ENCODE results near the gene NCAM1.

NCAM1 gene

DNA sequence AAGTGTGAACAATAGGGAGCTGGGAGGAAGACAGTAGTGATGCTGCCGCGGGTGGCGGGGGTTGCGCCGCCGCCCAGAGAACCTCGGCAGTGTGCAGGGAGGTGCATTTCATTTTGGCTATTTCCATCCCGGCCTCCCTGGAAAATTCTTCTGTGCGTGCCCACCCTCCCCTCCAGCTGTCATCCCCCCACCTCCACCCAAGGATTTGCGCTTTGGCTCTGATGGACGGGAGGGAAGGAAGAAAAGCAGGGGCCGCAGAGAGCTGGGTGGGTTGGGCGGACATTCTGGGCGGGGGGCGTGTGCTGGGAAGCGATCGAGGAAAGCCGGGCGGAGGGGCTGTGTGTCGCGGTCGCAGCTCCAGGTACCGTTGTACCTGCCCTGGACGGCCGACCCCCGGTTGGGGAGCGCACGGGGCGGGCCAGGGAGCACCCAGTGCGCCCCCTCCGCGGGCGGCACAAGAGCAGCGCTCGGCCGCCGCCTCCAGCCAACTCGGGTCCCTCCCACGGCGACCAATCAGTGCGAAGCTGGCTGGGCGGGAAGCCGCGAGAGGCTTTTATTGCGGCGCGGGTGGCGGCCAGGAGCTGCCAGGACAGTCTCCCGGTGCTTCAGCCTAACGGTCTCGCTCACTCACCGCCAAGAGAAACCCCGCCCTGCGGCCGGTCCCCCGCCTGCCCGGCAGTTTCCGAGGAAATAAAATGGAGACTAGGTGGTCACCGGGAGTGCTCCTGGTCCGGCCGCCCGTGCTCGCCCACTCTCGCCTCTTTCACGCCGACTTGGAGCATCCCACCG lies 1.6 kb downstream of the NCAM1 start:
- Mint-ChIP-seq H3K4me3 (peak overlapping the region; percentile 85), H3K36me3 (no peaks in the 10 kb centered on the region), H3K27ac (no peak overlapping the region), H3K9me3 (no peaks in the 10 kb centered on the region), H3K4me1 (peaks cover 12% of the 10 kb centered on the region), H3K27me3 (peaks cover 41% of the 10 kb centered on the region)

- no peak overlapping the region for H3K4me3 Mint-ChIP-seq
- no peak overlapping the region for H3K27ac Mint-ChIP-seq
- H3K27me3 Mint-ChIP-seq = peaks cover 36% of the 10 kb centered on the region
- no peaks in the 10 kb centered on the region for H3K36me3 Mint-ChIP-seq
- no peaks in the 10 kb centered on the region for H3K9me3 Mint-ChIP-seq
- H3K4me1 Mint-ChIP-seq = peaks cover 12% of the 10 kb centered on the region
Measured at GRCh38 chr11:112963368-112963955, 2.2 kb downstream of the NCAM1 start.

DNA sequence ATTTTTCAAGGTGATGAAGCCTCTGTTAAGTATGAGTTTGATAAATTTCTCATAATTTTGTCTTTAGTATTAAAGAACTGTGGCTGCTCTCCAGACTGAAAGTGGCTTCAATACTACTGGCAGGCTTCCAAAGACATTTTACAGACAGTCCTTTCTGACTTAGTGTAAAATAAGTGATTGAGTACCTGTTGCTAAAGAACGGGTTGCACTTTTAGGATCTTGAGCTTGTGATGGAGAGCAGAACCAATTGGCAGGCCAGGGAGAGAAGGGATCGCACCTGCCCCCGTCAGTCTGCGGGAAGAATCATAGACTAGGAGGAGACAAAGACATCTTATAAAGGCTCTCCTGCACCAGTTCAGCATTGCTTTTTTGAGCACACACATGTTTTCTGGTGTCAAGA lies 4.4 kb downstream of the NCAM1 start:
- peaks cover 12% of the 10 kb centered on the region for H3K4me1 Mint-ChIP-seq
- H3K27me3 Mint-ChIP-seq = peaks cover 33% of the 10 kb centered on the region
- H3K36me3 Mint-ChIP-seq = no peaks in the 10 kb centered on the region
- H3K27ac Mint-ChIP-seq = no peak overlapping the region
- H3K9me3 Mint-ChIP-seq = no peaks in the 10 kb centered on the region
- H3K4me3 Mint-ChIP-seq = no peak overlapping the region

- no peaks in the 10 kb centered on the region for H3K9me3 Mint-ChIP-seq
Measured at GRCh38 chr11:112966561-112966960, 5.3 kb downstream of the NCAM1 start.

DNA sequence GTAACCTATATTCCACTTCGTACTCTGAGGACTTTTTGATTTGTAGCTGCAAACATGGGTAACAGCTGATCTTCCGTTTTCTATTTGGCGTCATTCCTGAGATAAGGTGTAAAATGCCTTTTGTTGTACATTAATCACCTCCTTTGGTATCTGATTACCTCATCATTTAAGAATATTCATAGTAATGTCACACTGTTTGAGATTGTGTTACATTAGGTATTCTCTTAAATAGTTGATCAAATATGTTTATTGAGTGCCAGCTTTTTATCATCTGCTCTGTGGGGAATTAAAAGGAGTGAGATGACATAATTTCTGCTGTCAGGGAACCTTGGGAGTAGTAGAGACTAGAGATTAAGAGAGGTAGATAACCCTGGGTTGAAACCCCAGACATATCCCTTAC lies 5.9 kb downstream of the NCAM1 start:
- Mint-ChIP-seq H3K9me3 (no peaks in the 10 kb centered on the region), H3K36me3 (no peaks in the 10 kb centered on the region), H3K27me3 (peaks cover 29% of the 10 kb centered on the region), H3K27ac (no peak overlapping the region), H3K4me3 (no peak overlapping the region), H3K4me1 (peaks cover 6% of the 10 kb centered on the region)

More at GRCh38 chr11:112966561-112966960, 5.3 kb downstream of the NCAM1 start:
- Mint-ChIP-seq H3K27ac (no peak overlapping the region), H3K4me1 (peaks cover 8% of the 10 kb centered on the region), H3K4me3 (no peak overlapping the region), H3K27me3 (peaks cover 30% of the 10 kb centered on the region), H3K36me3 (no peaks in the 10 kb centered on the region)

GRCh38 chr11:112968941-112969713 lies 7.9 kb downstream of the NCAM1 start:
- Mint-ChIP-seq H3K9me3 (no peaks in the 10 kb centered on the region), H3K27me3 (peaks cover 23% of the 10 kb centered on the region), H3K36me3 (no peaks in the 10 kb centered on the region), H3K4me1 (no peaks in the 10 kb centered on the region), H3K4me3 (no peak overlapping the region), H3K27ac (no peak overlapping the region)

GRCh38 chr11:112971195-112971594 lies 10.0 kb downstream of the NCAM1 start:
- peaks cover 14% of the 10 kb centered on the region for H3K27me3 Mint-ChIP-seq

GRCh38 chr11:112971827-112972226 lies 10.6 kb downstream of the NCAM1 start:
- Mint-ChIP-seq H3K36me3 (no peaks in the 10 kb centered on the region), H3K4me1 (no peaks in the 10 kb centered on the region), H3K27ac (no peak overlapping the region), H3K27me3 (peaks cover 14% of the 10 kb centered on the region), H3K4me3 (no peak overlapping the region), H3K9me3 (no peaks in the 10 kb centered on the region)

More at GRCh38 chr11:112971195-112971594, 10.0 kb downstream of the NCAM1 start:
- H3K36me3 Mint-ChIP-seq = no peaks in the 10 kb centered on the region
- H3K27ac Mint-ChIP-seq = no peak overlapping the region
- H3K9me3 Mint-ChIP-seq = no peaks in the 10 kb centered on the region
- no peaks in the 10 kb centered on the region for H3K4me1 Mint-ChIP-seq
- no peak overlapping the region for H3K4me3 Mint-ChIP-seq

DNA sequence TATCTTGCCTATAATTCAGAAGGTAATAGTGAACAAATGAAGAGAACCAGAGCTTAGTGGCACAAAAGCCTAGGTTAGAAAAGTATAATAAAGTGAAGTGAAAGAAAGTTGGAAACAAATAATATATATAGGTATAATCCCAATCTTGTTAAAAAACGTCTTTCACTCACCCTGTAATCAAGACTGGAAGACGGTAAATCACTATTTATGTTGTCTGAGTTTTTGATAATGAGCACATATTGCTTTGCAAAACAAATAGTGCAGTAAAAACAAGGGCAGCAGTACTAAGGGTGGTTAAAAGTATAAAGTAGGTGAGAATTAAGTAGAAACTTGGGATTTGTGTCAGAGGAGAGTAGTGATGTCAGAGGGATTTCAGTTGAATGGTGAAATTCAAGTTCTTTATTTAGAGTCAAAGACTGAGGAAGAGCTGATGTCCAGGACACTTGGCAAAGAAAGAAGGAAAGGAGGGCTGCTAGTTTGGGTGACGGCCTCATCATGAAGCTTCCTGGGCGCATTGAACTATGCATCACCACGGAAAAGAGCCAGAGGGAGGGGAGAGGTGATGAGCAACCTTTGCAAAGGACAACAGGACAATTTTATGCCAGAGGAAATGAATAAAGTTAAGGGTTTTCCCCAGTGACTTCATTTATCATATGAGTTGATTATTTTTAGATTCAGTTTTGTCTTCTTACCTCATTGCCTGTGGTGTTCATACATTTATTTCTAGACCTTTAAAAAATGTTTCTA lies 11.4 kb downstream of the NCAM1 start:
- Mint-ChIP-seq H3K4me1 (no peaks in the 10 kb centered on the region), H3K27ac (no peak overlapping the region), H3K9me3 (no peaks in the 10 kb centered on the region), H3K4me3 (no peak overlapping the region), H3K36me3 (no peaks in the 10 kb centered on the region), H3K27me3 (peaks cover 9% of the 10 kb centered on the region)

DNA sequence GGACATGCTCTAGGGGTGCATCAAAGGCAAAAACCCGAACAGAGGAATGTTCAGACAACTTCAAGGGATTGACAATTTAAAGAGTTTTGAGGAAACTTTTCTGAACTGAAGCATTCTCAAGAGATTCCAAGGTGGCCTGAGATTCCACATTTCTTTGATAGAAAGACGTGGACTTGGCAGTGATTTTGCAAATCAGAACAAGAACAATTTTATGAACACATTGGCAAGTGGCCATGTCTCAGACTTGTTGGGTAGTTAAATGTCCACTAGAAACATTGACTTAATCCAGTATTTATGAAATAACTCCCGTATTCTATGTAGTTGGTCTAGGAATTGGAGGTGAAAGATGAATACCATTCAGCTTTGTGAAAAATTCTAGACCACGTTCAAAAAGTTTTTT lies 13.8 kb downstream of the NCAM1 start:
- H3K27me3 Mint-ChIP-seq = peaks cover 12% of the 10 kb centered on the region
- no peaks in the 10 kb centered on the region for H3K4me1 Mint-ChIP-seq
- no peak overlapping the region for H3K27ac Mint-ChIP-seq
- no peaks in the 10 kb centered on the region for H3K9me3 Mint-ChIP-seq
- H3K4me3 Mint-ChIP-seq = no peak overlapping the region
- no peaks in the 10 kb centered on the region for H3K36me3 Mint-ChIP-seq

- Mint-ChIP-seq H3K4me3 (no peak overlapping the region), H3K9me3 (no peaks in the 10 kb centered on the region), H3K27me3 (peaks cover 12% of the 10 kb centered on the region), H3K4me1 (no peaks in the 10 kb centered on the region), H3K36me3 (no peaks in the 10 kb centered on the region), H3K27ac (no peak overlapping the region)
Measured at GRCh38 chr11:112975493-112975892, 14.3 kb downstream of the NCAM1 start.

- Mint-ChIP-seq H3K27ac (no peak overlapping the region), H3K9me3 (peaks cover 6% of the 10 kb centered on the region), H3K27me3 (peaks cover 12% of the 10 kb centered on the region), H3K4me3 (no peak overlapping the region), H3K36me3 (no peaks in the 10 kb centered on the region), H3K4me1 (no peaks in the 10 kb centered on the region)
Measured at GRCh38 chr11:112977755-112978154, 16.5 kb downstream of the NCAM1 start.

DNA sequence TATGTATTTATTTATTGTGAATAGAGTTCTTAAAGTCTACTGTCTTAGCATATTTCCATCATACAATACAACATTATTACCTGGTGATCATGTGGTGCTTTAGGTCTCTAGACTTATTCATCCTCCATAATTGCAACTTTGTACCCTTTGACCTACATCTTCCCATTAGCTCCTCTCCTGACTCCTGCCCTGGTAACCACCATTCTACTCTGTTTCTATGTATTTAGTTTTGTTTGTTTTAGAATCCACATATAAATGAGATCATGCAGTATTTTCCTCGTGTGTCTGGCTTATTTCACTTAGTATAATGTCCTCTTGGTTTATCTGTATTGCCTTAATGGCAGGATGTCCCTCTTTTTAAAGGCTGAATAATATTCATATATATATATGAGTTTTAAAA lies 22.7 kb downstream of the NCAM1 start:
- H3K9me3 Mint-ChIP-seq = peaks cover 22% of the 10 kb centered on the region
- H3K4me1 Mint-ChIP-seq = no peaks in the 10 kb centered on the region
- H3K27ac Mint-ChIP-seq = no peak overlapping the region
- H3K4me3 Mint-ChIP-seq = no peak overlapping the region
- peaks cover under 1% of the 10 kb centered on the region for H3K36me3 Mint-ChIP-seq
- H3K27me3 Mint-ChIP-seq = peaks cover 3% of the 10 kb centered on the region

GRCh38 chr11:112989198-112989597 lies 28.0 kb downstream of the NCAM1 start:
- Mint-ChIP-seq H3K4me1 (no peaks in the 10 kb centered on the region), H3K27ac (no peak overlapping the region), H3K9me3 (peaks cover 29% of the 10 kb centered on the region), H3K4me3 (no peak overlapping the region), H3K36me3 (peaks cover 4% of the 10 kb centered on the region), H3K27me3 (peaks cover 6% of the 10 kb centered on the region)

GRCh38 chr11:112993808-112994207 lies 32.6 kb downstream of the NCAM1 start:
- Mint-ChIP-seq H3K27ac (no peak overlapping the region), H3K4me3 (no peak overlapping the region), H3K9me3 (peaks cover 14% of the 10 kb centered on the region), H3K27me3 (peaks cover 10% of the 10 kb centered on the region), H3K36me3 (peaks cover 4% of the 10 kb centered on the region), H3K4me1 (no peaks in the 10 kb centered on the region)

Data from activated naive CD4-positive, alpha-beta T cell treated with anti-CD3 and anti-CD28 coated beads, Interleukin-2, amount 50 U/mL, for 24 hours (primary cell).